ENCODE results near the gene CARD6.
"Not testable (repeated sequence)": the region's sequence is repeated elsewhere in the genome, so short reads cannot be mapped to it uniquely, and the experiment has no call there.

CARD6 gene

DNA sequence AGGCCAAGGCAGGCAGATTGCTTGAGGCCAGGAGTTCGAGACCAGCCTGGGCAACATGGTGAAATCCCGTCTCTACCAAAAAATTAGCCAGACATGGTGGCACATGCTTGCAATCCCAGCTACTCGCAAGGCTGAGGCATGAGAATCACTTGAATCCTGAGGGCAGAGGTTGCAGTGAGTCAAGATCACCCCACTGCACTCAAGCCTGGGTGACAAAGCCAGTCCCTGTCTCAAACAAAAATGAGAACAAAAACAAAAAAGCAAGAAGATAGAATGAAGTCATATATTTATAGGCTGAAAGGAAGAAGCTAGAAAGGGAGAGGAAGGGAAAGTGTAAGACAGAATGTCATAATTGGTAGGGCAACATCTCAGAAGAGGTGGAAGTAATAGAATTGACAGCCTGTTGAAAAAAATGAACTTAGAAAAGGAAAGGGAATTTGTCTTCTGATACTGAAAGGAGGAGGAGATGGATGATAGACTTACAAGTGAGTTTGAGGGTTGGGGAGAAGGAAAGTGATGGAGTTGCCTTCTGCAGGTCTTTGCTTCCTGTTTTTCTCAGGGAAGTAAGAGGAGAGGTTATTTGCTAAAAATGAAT is 32.2 kb downstream of the CARD6 start:
- no peak for DNase-seq

- no peak for DNase-seq
Observed at GRCh38 chr5:40875958-40876357, 34.8 kb downstream of the CARD6 start.

GRCh38 chr5:40877371-40877988 is 36.3 kb downstream of the CARD6 start:
- DNase-seq = peak; percentile 5

GRCh38 chr5:40879163-40879942 is 38.2 kb downstream of the CARD6 start:
- DNase-seq = no peak

DNA sequence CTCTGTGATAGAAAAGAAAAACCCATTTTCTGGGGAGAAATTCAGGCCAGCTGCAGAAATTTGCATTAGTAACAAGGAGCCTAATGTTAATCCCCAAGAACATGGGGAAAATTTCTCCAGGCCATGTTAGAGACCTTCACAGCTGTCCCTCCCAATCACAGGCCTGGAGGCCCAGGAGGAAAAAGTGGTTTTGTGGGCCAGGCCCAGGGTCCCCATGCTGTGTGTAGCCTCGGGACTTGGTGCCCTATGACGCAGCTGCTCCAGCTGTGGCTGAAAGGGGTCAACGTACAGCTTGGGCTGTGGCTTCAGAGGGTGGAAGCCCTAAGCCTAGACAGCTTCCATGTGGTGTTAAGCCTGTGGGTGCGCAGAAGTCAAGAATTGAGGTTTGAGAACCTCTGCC is 41.1 kb downstream of the CARD6 start:
- DNase-seq = no peak

DNA sequence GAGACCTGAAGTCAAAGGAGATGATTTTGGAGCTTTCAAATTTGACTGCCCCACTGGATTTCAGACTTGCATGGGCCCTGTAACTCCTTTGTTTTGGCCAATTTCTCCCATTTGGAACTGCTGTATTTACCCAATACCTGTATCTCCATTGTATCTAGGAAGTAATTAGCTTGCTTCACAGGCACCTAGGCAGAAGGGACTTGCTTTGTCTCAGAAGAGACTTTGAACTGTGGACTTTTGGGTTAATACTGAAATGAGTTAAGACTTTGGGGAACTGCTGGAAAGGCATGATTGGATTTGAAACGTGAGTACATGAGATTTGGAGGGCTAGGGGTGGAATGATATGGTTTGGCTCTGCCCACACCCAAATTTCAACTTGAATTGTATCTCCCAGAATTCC is 41.9 kb downstream of the CARD6 start:
- not testable (repeated sequence) for DNase-seq

- DNase-seq = not testable (repeated sequence)
Observed at GRCh38 chr5:40895440-40896425, 54.6 kb downstream of the CARD6 start.

DNA sequence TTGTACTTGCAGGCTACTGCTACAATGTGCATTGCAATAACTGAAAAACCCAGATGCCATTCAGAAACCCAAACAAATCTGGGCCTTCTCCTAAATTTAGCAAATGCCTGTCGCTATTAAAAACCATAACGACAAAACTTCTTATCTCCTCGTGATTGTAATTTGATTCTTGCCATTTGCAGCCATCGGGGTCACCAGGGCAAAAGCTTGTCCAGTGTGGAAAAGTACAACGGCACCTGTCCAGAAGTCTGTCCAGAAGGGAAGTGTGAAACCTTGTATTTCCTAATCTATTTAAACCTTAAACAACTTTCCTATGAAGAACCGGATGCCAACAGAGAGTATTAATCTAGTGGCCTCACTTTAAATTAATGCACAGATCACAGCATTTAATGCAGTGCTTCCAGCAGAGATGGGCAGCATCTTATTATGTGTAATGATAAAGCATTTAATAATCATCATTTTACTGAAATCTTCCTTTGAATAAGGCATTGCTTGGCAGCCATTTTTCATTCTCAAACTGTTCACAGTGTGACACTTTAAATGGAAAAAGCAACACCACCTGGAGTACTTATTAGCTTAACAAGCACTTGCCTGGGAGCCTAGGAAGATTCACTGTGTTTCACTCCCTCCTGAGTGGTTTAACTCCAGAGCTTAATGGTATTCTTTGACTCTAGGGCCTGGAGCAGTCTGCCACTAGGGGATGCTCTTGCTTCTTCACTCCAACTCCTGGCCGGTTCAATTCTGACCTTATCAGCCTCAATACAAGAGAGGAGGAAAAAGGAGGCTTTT is 63.2 kb downstream of the CARD6 start:
- DNase-seq = peak; percentile 1

DNA sequence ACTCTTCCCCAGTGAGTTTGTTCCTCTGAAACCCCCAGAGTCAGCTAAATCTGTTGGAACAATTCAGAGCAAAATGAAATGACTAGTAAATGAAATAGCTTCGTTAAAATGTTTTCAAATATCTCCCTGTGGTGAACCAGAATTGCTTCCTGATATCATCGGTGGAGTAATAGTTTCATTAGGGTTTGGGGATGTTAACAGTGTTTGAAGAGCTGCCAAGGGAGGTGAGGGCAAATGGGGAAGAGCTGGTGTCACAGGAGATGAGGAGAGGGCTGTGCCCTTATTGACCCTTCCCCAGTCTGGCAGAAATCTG is 63.8 kb downstream of the CARD6 start:
- no peak for DNase-seq

DNA sequence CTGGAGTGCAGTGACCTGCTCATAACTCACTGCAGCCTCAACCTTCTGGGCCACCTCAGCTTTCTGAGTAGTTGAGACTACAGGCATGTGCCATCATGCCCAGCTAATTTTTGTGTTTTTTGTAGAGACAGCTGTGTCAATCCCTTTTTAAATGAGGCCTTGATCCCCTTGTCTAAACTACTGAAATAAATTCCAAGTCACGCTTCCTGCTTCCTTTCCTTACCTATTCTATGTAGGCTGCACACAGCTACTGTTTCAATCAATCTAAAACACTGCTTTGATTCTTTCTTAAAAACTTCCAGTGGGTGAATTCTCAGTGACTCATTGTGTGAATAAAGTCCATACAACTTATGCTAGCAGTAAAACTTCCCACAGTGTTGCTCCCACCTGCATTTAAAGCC is 65.2 kb downstream of the CARD6 start:
- no peak for DNase-seq

- DNase-seq = no peak
Observed at GRCh38 chr5:40909264-40909663, 68.1 kb downstream of the CARD6 start, which contains the start of gene C7. Gene C7 (plus strand): TSS chr5:40909497. CDS start chr5:40909611, 114 bp downstream.

- no peak for DNase-seq
Observed at GRCh38 chr5:40909723-40910122, 68.6 kb downstream of the CARD6 start.
